ENCODE results near the gene CCDC158. TPM values are rescaled to one million over a fixed set of nuclear protein-coding genes. Genes with fewer than 3 reads are reported as not detected.

Gene CCDC158
- total and polyA plus RNA-seq, 2 donors (not counting 1 experiment from before 2014, with no cell fraction given): not detected

- H3K9me3 Mint-ChIP-seq (ENCODE audit: insufficient read depth): no peaks in the 10 kb centered on the region
- H3K4me3 Mint-ChIP-seq: peak overlapping the region; percentile 33
- peaks cover 0 to 6% (median 0%) of the 10 kb centered on the region in 3 donors for H3K9me3 ChIP-seq (ENCODE audit: control extremely low read depth in 1 of 3, control insufficient read depth in 2 of 3, insufficient read depth in 1 of 3, low read length in 2 of 3)
- no peaks in the 10 kb centered on the region for H3K79me2 ChIP-seq (ENCODE audit: control insufficient read depth, insufficient read depth, low read length)
- H3K4me1 ChIP-seq (ENCODE audit: control insufficient read depth in 2 of 2, insufficient read depth in 2 of 2, low read length in 2 of 2): peaks cover 20 to 22% of the 10 kb centered on the region in 2 donors
- POLR2A ChIA-PET: no interaction called here
- peaks cover 0 to 38% (median 8%) of the 10 kb centered on the region in 4 experiments for H3K27me3 ChIP-seq (replicated peaks in 1 of 4; ENCODE audit: control extremely low read depth in 1 of 4, control insufficient read depth in 3 of 4, insufficient read depth in 4 of 4, low read length in 3 of 4)
- H3K27ac ChIP-seq (ENCODE audit: low read length in 2 of 2): no peak overlapping the region
- DNase-seq (no peak), ATAC-seq (ENCODE audit: low read depth) (no peak)
- H2AFZ ChIP-seq (ENCODE audit: insufficient read depth, low read depth, low read length, poor library complexity, severe bottlenecking): no peak overlapping the region
- CTCF ChIA-PET: no interaction called here
- intact Hi-C loops (cut with micrococcal nuclease): no loop called here
- H3K27ac Mint-ChIP-seq: no peak overlapping the region
- H3K36me3 ChIP-seq (replicated peaks in 1 of 2; ENCODE audit: control extremely low read depth in 1 of 2, control insufficient read depth in 1 of 2, extremely low read depth in 1 of 2, insufficient read depth in 2 of 2, low read length in 1 of 2): no peaks in the 10 kb centered on the region
- no peaks in the 10 kb centered on the region for H4K20me1 ChIP-seq (ENCODE audit: control insufficient read depth, insufficient read depth, low read length, poor library complexity, severe bottlenecking)
- H3K4me2 ChIP-seq (replicated peaks; ENCODE audit: low read depth, low read length, poor library complexity, severe bottlenecking): no peak overlapping the region
- TF ChIP-seq EZH2 (IDR thresholded peaks at IDR 0.05; ENCODE audit: borderline replicate concordance, insufficient read depth, low read depth, low read length, poor library complexity, severe bottlenecking) (no peak), CTCF (IDR thresholded peaks at IDR 0.05) (no peak)
- H3K9ac ChIP-seq (ENCODE audit: low read length): no peak overlapping the region
- no peak overlapping the region for H3K4me3 ChIP-seq (ENCODE audit: control extremely low read depth in 1 of 5, extremely low read depth in 1 of 5, insufficient read depth in 1 of 5, low read depth in 2 of 5, low read length in 4 of 5)
- H3K4me1 Mint-ChIP-seq: peaks cover 20% of the 10 kb centered on the region
- peaks cover 38% of the 10 kb centered on the region for H3K27me3 Mint-ChIP-seq
- WGBS (ENCODE audit: insufficient coverage): 89% methylated on average over 5 of the region's 6 CpGs
Observed at GRCh38 chr4:76308548-76308947, 112.4 kb downstream of the CCDC158 start.

GRCh38 chr4:76307660-76308014, 113.3 kb downstream of the CCDC158 start:
- intact Hi-C loops (cut with micrococcal nuclease): no loop called here
- Histone ChIP-seq H3K36me3 (replicated peaks in 1 of 2; ENCODE audit: control extremely low read depth in 1 of 2, control insufficient read depth in 1 of 2, extremely low read depth in 1 of 2, insufficient read depth in 2 of 2, low read length in 1 of 2) (no peaks in the 10 kb centered on the region), H2AFZ (ENCODE audit: insufficient read depth, low read depth, low read length, poor library complexity, severe bottlenecking) (no peak overlapping the region), H3K4me1 (ENCODE audit: control insufficient read depth in 2 of 2, insufficient read depth in 2 of 2, low read length in 2 of 2) (peaks cover 20 to 22% of the 10 kb centered on the region in 2 donors), H3K9ac (ENCODE audit: low read length) (no peak overlapping the region), H3K9me3 (ENCODE audit: control extremely low read depth in 1 of 3, control insufficient read depth in 2 of 3, insufficient read depth in 1 of 3, low read length in 2 of 3) (peaks cover 0 to 6% (median 0%) of the 10 kb centered on the region in 3 donors), H3K27ac (ENCODE audit: low read length in 2 of 2) (no peak overlapping the region), H4K20me1 (ENCODE audit: control insufficient read depth, insufficient read depth, low read length, poor library complexity, severe bottlenecking) (no peaks in the 10 kb centered on the region), H3K79me2 (ENCODE audit: control insufficient read depth, insufficient read depth, low read length) (no peaks in the 10 kb centered on the region), H3K4me2 (replicated peaks; ENCODE audit: low read depth, low read length, poor library complexity, severe bottlenecking) (no peak overlapping the region), H3K27me3 (replicated peaks in 1 of 4; ENCODE audit: control extremely low read depth in 1 of 4, control insufficient read depth in 3 of 4, insufficient read depth in 4 of 4, low read length in 3 of 4) (peaks cover 0 to 38% (median 8%) of the 10 kb centered on the region in 4 experiments), H3K4me3 (ENCODE audit: control extremely low read depth in 1 of 5, extremely low read depth in 1 of 5, insufficient read depth in 1 of 5, low read depth in 2 of 5, low read length in 4 of 5) (no peak overlapping the region)
- WGBS (ENCODE audit: insufficient coverage): 54% methylated on average over 3 of the region's 4 CpGs
- Mint-ChIP-seq H3K27me3 (peaks cover 39% of the 10 kb centered on the region), H3K27ac (no peak overlapping the region), H3K4me1 (peaks cover 20% of the 10 kb centered on the region), H3K9me3 (ENCODE audit: insufficient read depth) (no peaks in the 10 kb centered on the region), H3K4me3 (peak overlapping the region; percentile 53)
- TF ChIP-seq EZH2 (IDR thresholded peaks at IDR 0.05; ENCODE audit: borderline replicate concordance, insufficient read depth, low read depth, low read length, poor library complexity, severe bottlenecking): no peak
- no peak for TF ChIP-seq CTCF (IDR thresholded peaks at IDR 0.05)
- ChIA-PET POLR2A (no interaction called here), CTCF (no interaction called here)
- DNase-seq: no peak
- ATAC-seq (ENCODE audit: low read depth): no peak

Measured in B cell (primary cell).